Loucy (cell line): ENCODE data around the gene ANO10.

Source experiments
- H2AFZ ChIP-seq: fragments of 200-600 bp; sonication (generic); 2 replicates; pipeline ENCODE4 v1.6.0; 2016; ENCODE audit warnings: antibody characterized with exemption, mild to moderate bottlenecking, low read length, moderate library complexity
- H3F3A ChIP-seq: fragments of 200-600 bp; 2 replicates; pipeline ENCODE4 v1.6.0; 2016; ENCODE audit warnings: antibody characterized with exemption, low read depth, mild to moderate bottlenecking
- H3K27me3 ChIP-seq: fragments of 200-600 bp; sonication (generic); 2 replicates; pipeline ENCODE4 v1.6.1; 2014; ENCODE audit warnings: low read length, mild to moderate bottlenecking; ENCODE audit not compliant: insufficient read depth, poor library complexity, severe bottlenecking
- H3K36me3 ChIP-seq: fragments of 200-600 bp; sonication (generic); 2 replicates; pipeline ENCODE4 v1.6.1; 2016; ENCODE audit warnings: low read length; ENCODE audit not compliant: insufficient read depth
- H3K4me1 ChIP-seq: fragments of 200-600 bp; sonication (generic); 2 replicates; pipeline ENCODE4 v1.5.1; 2014; ENCODE audit warnings: low read length, mild to moderate bottlenecking; ENCODE audit not compliant: insufficient read depth, poor library complexity, severe bottlenecking
- H3K4me2 ChIP-seq: fragments of 200-600 bp; sonication (generic); 2 replicates; pipeline ENCODE4 v1.6.0; 2014; ENCODE audit warnings: antibody characterized with exemption, low read length, low read depth, mild to moderate bottlenecking; ENCODE audit not compliant: poor library complexity, severe bottlenecking
- H3K4me3 ChIP-seq: fragments of 200-600 bp; sonication (generic); 2 replicates; pipeline ENCODE4 v1.5.1; 2014; ENCODE audit warnings: low read length, mild to moderate bottlenecking, mixed read lengths; ENCODE audit not compliant: poor library complexity, severe bottlenecking
- H3K79me2 ChIP-seq: fragments of 200-600 bp; sonication (generic); 2 replicates; pipeline ENCODE4 v1.6.1; 2014; ENCODE audit warnings: low read length; ENCODE audit not compliant: insufficient read depth
- H3K9ac ChIP-seq: fragments of 200-600 bp; sonication (generic); 2 replicates; pipeline ENCODE4 v1.6.0; 2014; ENCODE audit warnings: mild to moderate bottlenecking, low read depth, low read length, moderate library complexity; ENCODE audit not compliant: poor library complexity, severe bottlenecking
- H3K9me2 ChIP-seq: fragments of 200-600 bp; sonication (generic); replicated peaks from 2 replicates; pipeline ENCODE4 v1.6.1; 2016; ENCODE audit warnings: low read depth, low read length, mixed read lengths
- H3K9me3 ChIP-seq: fragments of 200-600 bp; sonication (generic); 2 replicates; pipeline ENCODE4 v1.6.1; 2014; ENCODE audit warnings: mild to moderate bottlenecking, antibody characterized with exemption, low read length, low read depth; ENCODE audit not compliant: insufficient read depth
- H4K20me1 ChIP-seq: fragments of 200-600 bp; sonication (generic); 2 replicates; pipeline ENCODE4 v1.6.0; 2014; ENCODE audit warnings: antibody characterized with exemption, low read length, mild to moderate bottlenecking; ENCODE audit not compliant: insufficient read depth, poor library complexity, severe bottlenecking
- EZH2phosphoT487 ChIP-seq: fragments of 200-600 bp; IDR thresholded peaks from 2 replicates; pipeline ENCODE4 v1.6.1; 2018; ENCODE audit warnings: antibody characterized with exemption, mild to moderate bottlenecking, moderate library complexity, borderline replicate concordance
- TF ChIP-seq, protein P1 (sequence below): fragments of 200-600 bp; sonication (generic); conservative IDR thresholded peaks from 2 replicates; pipeline ENCODE4 v1.5.1; 2014; ENCODE audit warnings: mild to moderate bottlenecking, antibody characterized with exemption, low read length

The ANO10 gene

DNA sequence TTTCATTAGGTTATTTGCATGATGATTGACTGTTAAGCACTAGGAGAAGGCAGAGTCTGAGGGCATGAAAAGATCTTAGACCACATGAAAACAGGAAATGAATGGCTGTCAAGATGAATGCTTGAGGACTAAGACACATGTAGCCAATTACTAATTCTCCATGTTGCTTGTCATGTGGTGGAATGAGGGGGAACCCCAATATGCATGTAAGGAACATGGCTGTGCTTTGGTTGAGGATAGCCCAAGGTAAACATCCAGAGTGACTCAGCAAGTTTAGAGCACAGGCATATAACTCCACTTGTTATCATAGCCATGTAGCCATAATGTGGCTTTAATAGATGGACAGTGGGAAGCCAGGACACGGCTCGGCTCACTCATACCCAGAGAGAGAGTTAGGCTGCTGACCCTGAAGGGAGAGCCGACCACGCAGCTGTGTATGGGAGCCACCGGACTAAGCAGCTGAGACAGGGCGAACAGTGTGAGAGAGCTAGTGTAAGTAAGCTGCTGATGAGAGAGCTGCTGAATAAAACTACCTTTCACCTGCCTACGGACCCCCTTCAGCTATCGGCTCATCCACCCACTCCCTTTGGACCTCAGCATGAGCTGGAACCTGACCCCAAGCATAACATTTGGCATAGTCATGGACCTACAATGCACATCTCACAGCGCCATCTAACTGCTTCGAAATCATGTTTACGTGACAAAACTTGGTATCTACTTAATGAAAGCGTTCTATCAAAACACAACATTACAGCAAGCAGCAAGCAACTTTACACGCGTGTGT, 37.6 kb downstream of the ANO10 start:
- Histone ChIP-seq H3K9ac (no peak overlapping the region), H3F3A (no peaks in the 10 kb centered on the region), H3K36me3 (no peaks in the 10 kb centered on the region), H3K79me2 (no peaks in the 10 kb centered on the region), H3K9me3 (no peaks in the 10 kb centered on the region), H3K27me3 (no peaks in the 10 kb centered on the region), H4K20me1 (no peaks in the 10 kb centered on the region), H2AFZ (peak overlapping the region; percentile 17; the same call in 1 of the 2 replicates), H3K4me3 (no peak overlapping the region), H3K9me2 (no peaks in the 10 kb centered on the region), H3K4me2 (no peak overlapping the region), H3K4me1 (peaks cover 20% of the 10 kb centered on the region)
- TF ChIP-seq, protein P1, sequence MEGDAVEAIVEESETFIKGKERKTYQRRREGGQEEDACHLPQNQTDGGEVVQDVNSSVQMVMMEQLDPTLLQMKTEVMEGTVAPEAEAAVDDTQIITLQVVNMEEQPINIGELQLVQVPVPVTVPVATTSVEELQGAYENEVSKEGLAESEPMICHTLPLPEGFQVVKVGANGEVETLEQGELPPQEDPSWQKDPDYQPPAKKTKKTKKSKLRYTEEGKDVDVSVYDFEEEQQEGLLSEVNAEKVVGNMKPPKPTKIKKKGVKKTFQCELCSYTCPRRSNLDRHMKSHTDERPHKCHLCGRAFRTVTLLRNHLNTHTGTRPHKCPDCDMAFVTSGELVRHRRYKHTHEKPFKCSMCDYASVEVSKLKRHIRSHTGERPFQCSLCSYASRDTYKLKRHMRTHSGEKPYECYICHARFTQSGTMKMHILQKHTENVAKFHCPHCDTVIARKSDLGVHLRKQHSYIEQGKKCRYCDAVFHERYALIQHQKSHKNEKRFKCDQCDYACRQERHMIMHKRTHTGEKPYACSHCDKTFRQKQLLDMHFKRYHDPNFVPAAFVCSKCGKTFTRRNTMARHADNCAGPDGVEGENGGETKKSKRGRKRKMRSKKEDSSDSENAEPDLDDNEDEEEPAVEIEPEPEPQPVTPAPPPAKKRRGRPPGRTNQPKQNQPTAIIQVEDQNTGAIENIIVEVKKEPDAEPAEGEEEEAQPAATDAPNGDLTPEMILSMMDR, result no peak
- TF ChIP-seq EZH2phosphoT487, result no peak

DNA sequence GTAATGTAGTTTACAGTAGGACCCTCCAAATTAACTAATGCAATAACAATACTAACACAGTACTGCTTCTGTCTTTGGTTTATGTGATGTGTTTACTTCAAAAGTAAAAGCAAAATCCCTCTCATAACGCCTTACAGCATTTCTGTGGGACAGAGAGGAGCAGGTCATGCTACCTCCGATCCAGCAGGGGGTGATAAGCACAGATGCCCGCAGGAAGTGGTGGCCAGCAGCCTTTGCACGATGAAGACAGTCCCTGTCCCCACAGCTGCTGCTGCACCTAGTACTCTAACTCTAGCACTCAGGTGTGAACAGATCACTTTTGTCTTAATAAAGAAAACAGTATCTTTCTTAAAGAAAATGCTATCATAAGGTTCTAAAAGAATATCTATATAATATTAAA, 38.3 kb downstream of the ANO10 start:
- Histone ChIP-seq H2AFZ (no peak overlapping the region; the same call in 1 of the 2 replicates), H3K4me1 (peaks cover 20% of the 10 kb centered on the region), H3F3A (no peaks in the 10 kb centered on the region), H3K9me3 (no peaks in the 10 kb centered on the region), H3K4me2 (peak overlapping the region; percentile 33), H3K36me3 (no peaks in the 10 kb centered on the region), H3K9ac (no peak overlapping the region), H3K9me2 (no peaks in the 10 kb centered on the region), H3K4me3 (no peak overlapping the region), H3K27me3 (no peaks in the 10 kb centered on the region), H4K20me1 (no peaks in the 10 kb centered on the region), H3K79me2 (no peaks in the 10 kb centered on the region)
- TF ChIP-seq, protein P1, result peak; percentile 60
- no peak for TF ChIP-seq EZH2phosphoT487

DNA sequence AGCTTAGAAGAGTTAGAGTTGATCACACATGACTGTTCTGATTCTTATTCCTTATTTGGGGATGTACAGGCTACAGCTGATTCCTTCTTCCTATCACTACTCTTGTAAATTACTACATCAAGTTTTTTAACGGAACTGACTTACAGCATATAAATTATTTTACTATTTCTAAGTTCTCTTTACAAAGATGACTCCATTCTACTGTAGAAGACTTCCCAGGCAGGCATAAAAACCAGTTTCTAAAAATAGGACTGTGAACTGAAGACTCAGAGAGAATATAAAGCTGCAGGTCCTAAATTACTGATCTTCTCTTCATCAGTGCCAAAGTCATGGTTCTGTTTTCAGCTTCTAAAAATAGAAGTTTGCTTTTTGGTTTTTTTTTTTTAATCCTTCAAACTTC, 38.9 kb downstream of the ANO10 start:
- H3K4me2 ChIP-seq, result peak overlapping the region; percentile 33
- H3F3A ChIP-seq, result no peaks in the 10 kb centered on the region
- H3K4me3 ChIP-seq, result no peak overlapping the region
- no peak overlapping the region for H3K9ac ChIP-seq
- H3K27me3 ChIP-seq, result no peaks in the 10 kb centered on the region
- no peaks in the 10 kb centered on the region for H3K9me2 ChIP-seq
- no peaks in the 10 kb centered on the region for H3K79me2 ChIP-seq
- no peaks in the 10 kb centered on the region for H4K20me1 ChIP-seq
- H3K9me3 ChIP-seq, result no peaks in the 10 kb centered on the region
- H3K36me3 ChIP-seq, result no peaks in the 10 kb centered on the region
- H2AFZ ChIP-seq, result no peak overlapping the region; the same call in 1 of the 2 replicates
- H3K4me1 ChIP-seq, result peaks cover 20% of the 10 kb centered on the region
- TF ChIP-seq, protein P1, result no peak
- no peak for TF ChIP-seq EZH2phosphoT487
